Measurements from ENCODE around the gene ZSWIM4.
"Not testable (repeated sequence)": the region's sequence is repeated elsewhere in the genome, so short reads cannot be mapped to it uniquely, and the experiment has no call there.

The ZSWIM4 gene

DNA sequence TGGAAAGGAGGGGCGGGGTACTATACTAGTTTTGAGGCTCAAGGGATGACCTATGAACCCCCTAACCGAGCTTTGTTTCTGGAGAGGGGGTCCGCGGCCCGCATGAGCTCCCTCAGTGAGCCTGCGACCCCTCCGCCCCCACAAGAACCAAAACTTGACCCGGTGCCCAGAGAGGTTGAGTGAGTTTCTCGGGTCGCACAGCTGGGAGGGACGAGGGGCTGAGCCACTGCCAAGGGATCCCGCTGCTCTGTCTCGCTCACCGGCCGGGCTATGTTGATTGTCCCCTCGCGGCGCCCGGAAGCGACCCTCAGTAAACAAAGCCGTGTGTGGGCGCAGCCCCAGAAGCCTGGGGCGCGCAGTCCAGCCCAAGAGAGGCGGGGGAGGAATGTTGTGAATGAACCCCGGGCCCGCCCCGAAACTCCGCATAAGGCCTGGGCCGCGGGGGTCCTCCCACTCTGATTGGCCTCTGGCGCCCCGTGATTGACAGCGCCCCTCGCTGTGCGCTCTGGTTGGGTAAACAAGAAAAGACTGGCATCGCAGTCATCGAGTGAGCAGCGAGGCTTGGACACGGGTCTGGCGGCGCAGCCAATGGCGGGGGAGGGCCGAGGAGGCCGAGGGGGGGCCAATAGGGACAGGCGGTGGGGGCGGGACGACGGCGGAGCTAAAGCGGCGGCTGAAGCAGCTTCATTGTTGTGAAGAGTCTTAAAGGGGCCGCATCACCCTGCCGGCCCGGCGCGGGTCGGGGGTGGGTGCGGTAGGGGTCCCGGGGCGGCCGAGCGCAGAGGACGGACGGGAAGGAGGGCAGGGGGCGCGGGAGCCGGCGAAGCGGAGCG, at the start of gene ZSWIM4:
TSS of gene ZSWIM4 (plus strand) at position 687 of the 833 bp plus-strand sequence. CDS start 206 bp downstream, outside the sequence.
- peak; percentile 68 to 94 (median 92) for DNase-seq (ENCODE audit: low read depth in 2 of 3, low spot score in 2 of 3)

GRCh38 chr19:13747098-13747453, 48.2 kb upstream of the ZSWIM4 start:
- no peak for DNase-seq (ENCODE audit: low read depth in 2 of 3, low spot score in 2 of 3)

DNA sequence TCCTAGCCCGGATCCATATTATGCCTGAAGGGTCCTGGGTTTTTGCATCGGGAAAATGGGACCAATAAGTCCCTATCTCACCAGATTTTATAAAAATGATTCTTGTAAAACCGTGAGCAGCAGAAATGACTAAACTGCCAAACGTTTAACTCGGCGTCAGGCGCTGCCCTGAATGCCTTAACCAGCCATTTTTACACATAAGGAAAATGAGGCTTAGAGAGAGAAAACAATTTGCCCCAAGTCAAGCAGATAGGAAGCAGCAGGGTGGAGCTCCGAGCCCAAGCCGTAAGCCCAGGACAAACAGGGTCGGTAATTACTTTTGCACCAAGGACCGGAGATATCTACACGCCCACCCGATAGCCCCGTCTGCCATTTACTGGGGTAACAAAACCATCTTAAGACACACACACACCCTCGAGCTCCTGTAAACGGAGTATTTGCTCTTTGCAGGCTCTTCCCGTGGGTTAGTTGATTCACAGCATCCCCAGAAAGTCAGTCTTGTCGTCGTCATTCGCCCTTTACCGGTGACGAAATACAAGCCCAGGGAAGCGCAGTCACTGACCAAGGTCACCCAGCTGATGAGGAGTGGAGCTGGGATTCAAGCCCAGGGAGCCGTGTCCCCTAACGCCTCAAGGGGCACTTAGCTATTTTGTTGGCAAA, 46.9 kb upstream of the ZSWIM4 start:
- DNase-seq (ENCODE audit: low read depth in 2 of 3, low spot score in 2 of 3) = no peak

- DNase-seq (ENCODE audit: low read depth in 2 of 3, low spot score in 2 of 3) = no peak
Observed at GRCh38 chr19:13751436-13751835, 43.8 kb upstream of the ZSWIM4 start.

- not testable (repeated sequence) for DNase-seq (ENCODE audit: low read depth in 2 of 3, low spot score in 2 of 3)
Observed at GRCh38 chr19:13753622-13754021, 41.6 kb upstream of the ZSWIM4 start.

DNA sequence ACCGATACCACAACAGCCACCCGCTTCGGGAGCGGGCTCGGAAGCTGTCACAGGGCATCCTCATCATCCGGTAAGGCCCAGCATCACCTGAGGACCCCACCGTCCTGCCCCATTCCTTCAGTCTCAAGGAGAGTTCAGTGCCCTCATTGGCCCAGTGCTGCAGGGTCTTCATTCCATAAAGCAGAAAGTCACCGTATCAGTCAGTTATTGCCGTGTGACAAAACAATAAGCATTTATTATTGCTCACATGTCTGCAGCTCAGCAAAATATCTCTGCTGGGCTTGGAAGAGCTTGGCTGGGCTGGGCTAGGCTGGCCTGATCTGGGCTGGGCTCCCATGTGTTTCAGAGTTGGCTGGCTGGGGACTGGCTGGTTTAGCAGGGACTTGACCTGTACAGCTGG, 39.0 kb upstream of the ZSWIM4 start:
- DNase-seq (ENCODE audit: low read depth in 2 of 3, low spot score in 2 of 3) = no peak

- no peak for DNase-seq (ENCODE audit: low read depth in 2 of 3, low spot score in 2 of 3)
Observed at GRCh38 chr19:13757805-13758772, 37.2 kb upstream of the ZSWIM4 start.

DNA sequence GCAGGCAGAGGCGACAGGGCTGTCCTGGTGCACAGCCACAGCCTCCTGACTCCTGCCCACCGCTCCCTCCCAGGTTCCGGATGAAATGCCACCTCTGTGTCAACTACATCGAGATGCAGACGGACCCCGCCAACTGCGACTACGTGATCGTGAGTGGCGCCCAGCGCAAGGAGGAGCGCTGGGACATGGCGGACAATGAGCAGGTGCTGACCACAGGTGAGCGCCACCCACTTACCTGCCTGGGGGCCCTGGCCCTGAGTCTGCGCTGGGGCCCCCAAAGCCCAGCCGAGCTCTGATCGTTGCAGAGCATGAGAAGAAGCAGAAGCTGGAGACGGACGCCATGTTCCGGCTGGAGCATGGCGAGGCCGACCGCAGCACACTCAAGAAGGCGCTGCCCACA, 36.4 kb upstream of the ZSWIM4 start:
- DNase-seq (ENCODE audit: low read depth in 2 of 3, low spot score in 2 of 3) = no peak

DNA sequence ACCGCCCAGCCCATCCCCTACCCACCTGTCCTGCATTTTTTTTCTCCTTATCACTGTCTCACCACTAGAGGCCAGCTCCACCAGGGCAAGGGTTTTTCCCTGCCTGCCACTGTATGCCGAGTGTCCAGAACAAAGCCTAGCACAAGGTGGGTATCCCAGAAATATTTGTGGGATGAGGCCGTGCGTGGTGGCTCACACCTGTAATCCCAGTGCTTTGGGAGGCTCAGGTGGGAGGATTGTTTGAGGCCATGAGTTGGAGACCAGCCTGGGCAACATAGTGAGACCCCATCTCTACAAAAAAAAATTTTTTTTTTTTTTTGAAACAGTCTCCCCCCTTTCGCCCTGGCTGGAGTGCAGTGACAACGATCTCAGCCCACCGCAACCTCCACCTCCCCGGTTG, 33.8 kb upstream of the ZSWIM4 start:
- DNase-seq (ENCODE audit: low read depth in 2 of 3, low spot score in 2 of 3) = no peak

DNA sequence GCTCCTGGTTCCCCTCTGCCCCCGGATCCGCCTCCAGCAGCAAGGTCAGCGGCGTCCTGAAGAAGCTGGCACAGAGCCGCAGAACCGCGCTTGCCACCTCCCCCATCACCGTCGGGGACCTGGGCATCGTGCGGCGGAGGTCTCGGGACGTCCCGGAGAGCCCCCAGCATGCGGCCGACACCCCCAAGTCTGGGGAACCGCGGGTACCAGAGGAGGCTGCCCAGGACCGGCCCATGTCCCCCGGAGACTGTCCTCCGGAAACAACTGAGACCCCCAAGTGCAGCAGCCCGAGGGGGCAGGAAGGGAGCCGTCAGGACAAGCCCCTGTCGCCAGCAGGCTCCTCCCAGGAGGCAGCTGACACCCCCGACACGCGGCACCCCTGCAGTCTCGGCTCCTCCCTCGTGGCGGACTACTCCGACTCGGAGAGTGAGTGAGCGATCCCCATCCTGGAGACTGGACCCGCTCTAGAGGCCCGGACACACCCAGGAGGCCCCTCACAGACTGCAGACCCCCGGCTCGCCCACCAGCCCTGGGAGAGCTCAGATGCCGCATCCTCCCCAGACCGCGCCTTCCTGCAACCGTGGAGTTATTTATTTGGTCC, 32.5 kb upstream of the ZSWIM4 start:
- no peak for DNase-seq (ENCODE audit: low read depth in 2 of 3, low spot score in 2 of 3)

GRCh38 chr19:13763265-13763664, 32.0 kb upstream of the ZSWIM4 start:
- DNase-seq (ENCODE audit: low read depth in 2 of 3, low spot score in 2 of 3) = no peak

- peak in 1 of 3 experiments; percentile 62 for DNase-seq (ENCODE audit: low read depth in 2 of 3, low spot score in 2 of 3)
Observed at GRCh38 chr19:13764101-13764807, 31.0 kb upstream of the ZSWIM4 start, which contains the start of gene MRI1. Gene MRI1 (plus strand): TSS chr19:13764522. CDS start chr19:13764589, 67 bp downstream.

DNA sequence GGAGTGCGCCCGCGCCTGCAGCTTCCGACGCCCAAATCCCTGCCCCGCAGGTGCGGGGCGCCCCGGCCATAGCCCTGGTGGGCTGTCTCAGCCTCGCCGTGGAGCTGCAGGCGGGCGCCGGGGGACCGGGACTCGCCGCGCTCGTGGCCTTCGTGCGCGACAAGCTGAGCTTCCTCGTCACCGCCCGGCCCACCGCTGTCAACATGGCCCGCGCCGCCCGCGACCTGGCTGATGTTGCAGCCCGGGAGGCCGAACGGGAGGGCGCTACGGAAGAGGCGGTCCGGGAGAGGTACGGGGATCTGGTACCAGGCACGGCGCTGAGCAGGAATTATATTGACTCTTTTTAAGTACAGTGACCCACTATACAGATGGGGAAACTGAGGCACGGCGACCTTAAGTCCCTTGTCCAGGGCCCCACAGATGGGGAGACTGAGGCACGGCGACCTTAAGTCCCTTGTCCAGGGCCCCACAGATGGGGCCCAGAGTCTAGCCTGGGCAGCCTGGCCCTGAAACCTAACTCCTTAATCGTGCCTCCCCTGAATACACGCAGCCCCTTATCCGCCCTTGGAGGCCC, 30.3 kb upstream of the ZSWIM4 start:
- no peak for DNase-seq (ENCODE audit: low read depth in 2 of 3, low spot score in 2 of 3)

DNA sequence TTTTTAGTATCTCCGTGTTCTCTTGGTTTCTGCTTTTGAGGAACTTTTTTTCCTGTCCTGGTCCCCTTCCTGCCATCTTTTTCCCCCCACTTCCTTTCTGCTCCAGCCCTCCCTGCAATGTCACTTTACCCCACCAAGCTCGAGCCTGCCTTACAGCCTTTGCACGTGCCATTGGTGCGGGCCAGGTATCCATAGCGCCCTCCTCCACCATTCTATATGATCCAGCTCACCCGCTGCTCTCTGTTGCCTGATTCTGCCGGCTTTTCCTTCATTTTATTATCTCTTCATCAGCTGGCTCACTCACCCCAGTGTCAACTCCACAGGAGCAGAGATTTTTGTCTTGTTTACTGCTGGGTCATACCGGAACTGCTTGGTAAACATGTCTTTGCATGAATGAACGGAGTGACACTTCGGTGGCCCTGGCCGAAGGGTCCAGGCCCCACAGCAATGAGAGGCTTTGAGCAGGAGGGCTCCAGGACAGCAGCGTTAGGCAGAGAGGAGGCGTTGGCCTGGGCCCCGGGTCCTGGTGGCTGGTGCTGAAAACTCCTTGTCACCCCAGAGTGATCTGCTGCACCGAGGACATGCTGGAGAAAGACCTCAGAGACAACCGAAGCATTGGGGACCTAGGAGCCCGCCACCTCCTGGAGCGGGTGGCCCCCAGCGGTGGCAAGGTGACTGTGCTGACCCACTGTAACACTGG, 29.7 kb upstream of the ZSWIM4 start:
- no peak for DNase-seq (ENCODE audit: low read depth in 2 of 3, low spot score in 2 of 3)

- no peak for DNase-seq (ENCODE audit: low read depth in 2 of 3, low spot score in 2 of 3)
Observed at GRCh38 chr19:13766095-13766481, 29.2 kb upstream of the ZSWIM4 start.

- DNase-seq (ENCODE audit: low read depth in 2 of 3, low spot score in 2 of 3) = no peak
Observed at GRCh38 chr19:13768510-13768909, 26.7 kb upstream of the ZSWIM4 start.

GRCh38 chr19:13770013-13770635, 25.1 kb upstream of the ZSWIM4 start:
- DNase-seq (ENCODE audit: low read depth in 2 of 3, low spot score in 2 of 3) = no peak

DNA sequence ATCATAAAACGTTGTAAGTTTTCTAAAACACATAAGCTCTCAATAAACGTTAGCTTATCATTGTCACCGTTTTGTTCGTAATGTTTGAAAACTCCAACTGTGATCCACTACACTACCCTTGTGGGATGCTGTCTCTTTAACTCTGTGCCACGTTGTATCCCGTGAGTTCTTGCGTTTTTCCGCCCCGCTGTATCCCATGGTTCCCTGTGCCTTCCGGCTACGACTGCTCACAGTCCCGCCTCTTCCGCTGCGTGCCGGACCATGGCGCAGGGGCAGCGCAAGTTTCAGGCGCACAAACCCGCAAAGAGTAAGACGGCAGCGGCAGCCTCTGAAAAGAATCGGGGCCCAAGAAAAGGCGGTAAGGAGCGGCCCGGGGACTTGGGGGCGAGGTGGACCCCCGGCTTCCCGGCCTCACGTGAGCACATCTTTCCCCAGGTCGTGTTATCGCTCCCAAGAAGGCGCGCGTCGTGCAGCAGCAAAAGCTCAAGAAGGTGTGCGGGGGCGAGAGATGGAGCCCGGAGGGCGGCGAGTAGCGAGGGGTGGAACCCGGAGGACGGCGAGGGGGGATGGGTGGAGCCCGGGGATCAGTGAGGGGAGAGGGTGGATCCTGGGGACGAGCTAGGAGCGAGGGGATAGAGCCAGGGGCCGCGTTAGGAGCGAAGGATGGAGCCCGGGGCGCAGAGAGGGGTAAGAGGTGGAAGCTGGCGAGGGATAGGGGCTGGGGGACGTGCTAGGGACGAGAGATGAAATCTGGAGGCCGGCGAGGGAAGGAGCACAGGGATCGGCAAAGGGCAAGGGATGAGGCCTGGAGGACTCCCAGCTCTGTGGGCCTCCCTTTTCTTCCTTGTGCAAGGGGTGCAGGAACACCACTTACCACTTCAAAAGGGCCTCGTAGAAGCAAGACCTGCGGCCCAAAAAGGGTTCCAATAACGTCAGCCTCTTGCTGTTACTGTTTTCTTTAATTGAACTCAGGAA, 20.7 kb upstream of the ZSWIM4 start, which contains the start of gene C19orf53:
TSS of gene C19orf53 (plus strand) at position 240 of the 975 bp plus-strand sequence. CDS start at position 262, 22 bp downstream.
- peak; percentile 67 to 73 (median 68) for DNase-seq (ENCODE audit: low read depth in 2 of 3, low spot score in 2 of 3)

All from activated CD8-positive, alpha-beta memory T cell treated with anti-CD3 and anti-CD28 coated beads for 48 hours (primary cell).